H1 (cell line): ENCODE measurements around the gene BCAS1. TPM values are rescaled to one million over a fixed set of nuclear protein-coding genes. Genes with fewer than 3 reads are reported as not detected.
A peak's percentile ranks its signal among the peaks of the same experiment; 100 is the strongest.

ENCODE experiments used
- CTCF ChIA-PET: fragments of 300-600 bp; sonication (Branson Sonifier 250); formaldehyde crosslinking; loops from one replicate; lab custom pipeline; 2021; ENCODE audit not compliant: partially characterized antibody; lab: Charles Lee
- POLR2A ChIA-PET: fragments of 300-600 bp; sonication (Branson Sonifier 250); formaldehyde crosslinking; loops from one replicate; lab custom pipeline; 2021; ENCODE audit warnings: inconsistent platforms; ENCODE audit not compliant: partially characterized antibody; lab: Charles Lee
- DNase-seq, 2 experiments: peaks; one replicate each; pipeline versions ENCODE4 v3.0.0 to v3.0.0-alpha.2; 2010 to 2022; ENCODE audit warnings: low spot score in 2 of 2, low read depth in 1 of 2, mixed read lengths in 1 of 2
- FAIRE-seq: peaks from 2 replicates; lab custom pipeline; 2011; peaks lifted over from hg19 to GRCh38; lab: Jason Lieb, UNC
- H2AFZ ChIP-seq: 2 replicates; pipeline ENCODE4 v1.8.1; 2012; ENCODE audit warnings: low read length, inconsistent platforms
- H2AK5ac ChIP-seq: 2 replicates; pipeline ENCODE4 v1.6.1; 2013; ENCODE audit warnings: low read depth, low read length
- H2BK120ac ChIP-seq: replicated peaks from 2 replicates; pipeline ENCODE3; 2013; ENCODE audit warnings: low read depth, low read length, inconsistent platforms
- H2BK12ac ChIP-seq: 2 replicates; pipeline ENCODE4 v1.6.1; 2013; ENCODE audit warnings: low read depth, low read length
- H2BK15ac ChIP-seq: 2 replicates; pipeline ENCODE4 v1.6.1; 2013; ENCODE audit warnings: low read length
- H2BK20ac ChIP-seq: 2 replicates; pipeline ENCODE4 v1.6.1; 2013; ENCODE audit warnings: low read length
- H2BK5ac ChIP-seq: 2 replicates; pipeline ENCODE4 v1.6.1; 2013; ENCODE audit warnings: low read depth, low read length
- H3K14ac ChIP-seq: 2 replicates; pipeline ENCODE4 v1.6.1; 2013; ENCODE audit warnings: inconsistent platforms; ENCODE audit not compliant: insufficient read length
- H3K18ac ChIP-seq: 2 replicates; pipeline ENCODE4 v1.6.1; 2013; ENCODE audit warnings: low read length; ENCODE audit errors: extremely low read depth
- H3K23ac ChIP-seq: 2 replicates; pipeline ENCODE4 v1.6.1; 2013; ENCODE audit warnings: inconsistent platforms; ENCODE audit not compliant: insufficient read length
- H3K23me2 ChIP-seq: 2 replicates; pipeline ENCODE4 v1.6.1; 2013; ENCODE audit warnings: low read depth, low read length
- H3K27ac ChIP-seq: 2 replicates; pipeline ENCODE4 v1.6.1; 2011; ENCODE audit warnings: low read depth, low read length, inconsistent platforms
- H3K27me3 ChIP-seq, 4 experiments: replicated peaks in 1 of 4; 1 replicate in 1 of 4; 2 replicates in 3 of 4; pipeline versions ENCODE4 v1.6.1 to v1.8.1; 2011 to 2013; ENCODE audit warnings: low read length in 3 of 4, mild to moderate bottlenecking in 3 of 4, inconsistent platforms in 2 of 4, mixed read lengths in 2 of 4, moderate library complexity in 1 of 4; ENCODE audit not compliant: control insufficient read depth in 3 of 4, insufficient read depth in 3 of 4; ENCODE audit errors: extremely low read depth in 1 of 4
- H3K36me3 ChIP-seq, 4 experiments: 2 replicates each; pipeline versions ENCODE4 v1.6.1 to v1.8.1; 2011 to 2013; ENCODE audit warnings: mild to moderate bottlenecking in 4 of 4, low read length in 3 of 4, moderate library complexity in 2 of 4, control low read depth in 1 of 4, inconsistent platforms in 1 of 4; ENCODE audit not compliant: insufficient read depth in 4 of 4, control insufficient read depth in 2 of 4
- H3K4ac ChIP-seq: replicated peaks from 2 replicates; pipeline ENCODE3; 2013; ENCODE audit warnings: low read length, low read depth, mixed read lengths, inconsistent platforms; ENCODE audit not compliant: insufficient read length
- H3K4me1 ChIP-seq, 4 experiments: replicated peaks in 1 of 4; 1 replicate in 1 of 4; 2 replicates in 3 of 4; pipeline versions ENCODE4 v1.6.1 to v1.8.1; 2011 to 2013; ENCODE audit warnings: low read length in 3 of 4, inconsistent platforms in 2 of 4, mixed read lengths in 1 of 4; ENCODE audit not compliant: insufficient read depth in 4 of 4, control insufficient read depth in 3 of 4
- H3K4me2 ChIP-seq, 2 experiments: 2 replicates each; pipeline versions ENCODE4 v1.6.1 to v1.8.1; 2011 to 2013; ENCODE audit warnings: low read depth in 2 of 2, low read length in 2 of 2, control low read depth in 1 of 2, inconsistent platforms in 1 of 2, mild to moderate bottlenecking in 1 of 2; ENCODE audit not compliant: insufficient read depth in 1 of 2
- H3K4me3 ChIP-seq, 4 experiments: fragments of 200-600, 300-600 bp in 1 of 4; sonication (generic), shearing (Covaris generic), sonication (Bioruptor Twin) in 1 of 4; 2 replicates each; pipeline versions ENCODE4 v1.5.1 to v1.8.1; 2011 to 2016; ENCODE audit warnings: low read length in 4 of 4, low read depth in 3 of 4, control low read depth in 2 of 4, inconsistent platforms in 2 of 4, mild to moderate bottlenecking in 2 of 4, mixed read lengths in 1 of 4, moderate library complexity in 1 of 4; ENCODE audit not compliant: insufficient read depth in 2 of 4; ENCODE audit errors: extremely low read depth in 1 of 4
- H3K56ac ChIP-seq: replicated peaks from 2 replicates; pipeline ENCODE3; 2013; ENCODE audit warnings: low read depth, mild to moderate bottlenecking, mixed read lengths, low read length, inconsistent platforms; ENCODE audit not compliant: insufficient read length
- H3K79me1 ChIP-seq: 2 replicates; pipeline ENCODE4 v1.6.1; 2013; ENCODE audit warnings: low read depth, low read length, control low read depth
- H3K79me2 ChIP-seq, 2 experiments: 2 replicates each; pipeline versions ENCODE4 v1.6.1 to v1.8.1; 2012 to 2013; ENCODE audit warnings: low read length in 2 of 2, mild to moderate bottlenecking in 2 of 2, inconsistent platforms in 1 of 2; ENCODE audit not compliant: insufficient read depth in 2 of 2, control insufficient read depth in 1 of 2
- H3K9ac ChIP-seq, 4 experiments: replicated peaks in 1 of 4; 1 replicate in 1 of 4; 2 replicates in 3 of 4; pipeline versions ENCODE4 v1.6.1 to v1.8.1; 2011 to 2013; ENCODE audit warnings: low read depth in 3 of 4, low read length in 3 of 4, control low read depth in 2 of 4, mild to moderate bottlenecking in 2 of 4, moderate library complexity in 2 of 4, inconsistent platforms in 1 of 4; ENCODE audit errors: extremely low read depth in 1 of 4
- H3K9me3 ChIP-seq, 2 experiments: 2 replicates each; pipeline versions ENCODE4 v1.6.1 to v1.8.1; 2012 to 2013; ENCODE audit warnings: mild to moderate bottlenecking in 2 of 2, moderate library complexity in 2 of 2, control low read depth in 1 of 2, inconsistent platforms in 1 of 2, low read depth in 1 of 2, low read length in 1 of 2, mixed read lengths in 1 of 2; ENCODE audit not compliant: insufficient read depth in 2 of 2
- H4K20me1 ChIP-seq, 2 experiments: replicated peaks in 1 of 2; 2 replicates each; pipeline versions ENCODE3 to v1.8.1; 2011 to 2013; ENCODE audit warnings: inconsistent platforms in 2 of 2, low read length in 2 of 2, mild to moderate bottlenecking in 1 of 2; ENCODE audit not compliant: insufficient read depth in 2 of 2, control insufficient read depth in 1 of 2
- H4K5ac ChIP-seq: 2 replicates; pipeline ENCODE4 v1.6.1; 2013; ENCODE audit warnings: low read length, low read depth, mixed read lengths, inconsistent platforms; ENCODE audit not compliant: insufficient read length
- H4K8ac ChIP-seq: 2 replicates; pipeline ENCODE4 v1.8.0; 2013; ENCODE audit warnings: mild to moderate bottlenecking, moderate library complexity, low read length, inconsistent platforms; ENCODE audit not compliant: insufficient read depth; ENCODE audit errors: extremely low read depth
- H4K91ac ChIP-seq: replicated peaks from 2 replicates; pipeline ENCODE3; 2013; ENCODE audit warnings: low read length, mixed read lengths, inconsistent platforms; ENCODE audit not compliant: insufficient read length
- ATF3 ChIP-seq: IDR thresholded peaks from 2 replicates; pipeline ENCODE4 v1.6.1; 2011; ENCODE audit warnings: low read depth, mild to moderate bottlenecking, low read length; ENCODE audit not compliant: insufficient read depth
- WGBS, 2 experiments: shearing (Covaris generic) in 1 of 2; methylation state at CpG; one replicate each; pipeline versions ENCODE4 v1.1.6 to v1.1.7; 2013 to 2015; ENCODE audit warnings: low lambda C conversion rate in 2 of 2, mixed read lengths in 2 of 2, inconsistent platforms in 1 of 2, low coverage in 1 of 2, missing lambda C conversion rate in 1 of 2; ENCODE audit not compliant: insufficient replicate concordance in 2 of 2, insufficient coverage in 1 of 2, insufficient read length in 1 of 2; ENCODE audit errors: extremely low coverage in 1 of 2, missing lambda C conversion rate in 1 of 2; 5-methylcytosine and 5-hydroxymethylcytosine counted together
- polyA plus RNA-seq, 7 experiments: library from polyadenylated mRNA; depleted of rRNA in 3 of 7; stranded (reverse) in 5 of 7; unstranded in 2 of 7; fragments of >200 nt in 5 of 7; fragments of 200-250 nt in 2 of 7; gene quantifications; 1 replicate in 5 of 7; 2 replicates in 1 of 7; 4 replicates in 1 of 7; pipeline versions ENCODE4 v1.2.1 to v1.2.3, GENCODE V29; 2011 to 2013; ENCODE audit warnings: missing spikeins in 2 of 7, mixed read lengths in 2 of 7
- total RNA-seq: library from RNA; stranded (reverse); fragmentation: NEBNext Ultra II Directional; extraction: Animal tissue kit (Norgen Biotek cat#: 25700); gene quantifications from 2 replicates; pipeline ENCODE4 v1.2.1, GENCODE V29; 2021
- TF ChIP-seq, protein P1 (sequence below): IDR thresholded peaks from 2 replicates; pipeline ENCODE4 v1.6.1; 2012; ENCODE audit warnings: low read length, inconsistent platforms

The BCAS1 gene
- total and polyA plus RNA-seq, 2 of the 8 experiments (the other 6 are each of a cell fraction or from before 2014, with no cell fraction given) = 0.06 to 0.19 TPM

- no peak overlapping the region for H2BK5ac ChIP-seq
- peak overlapping the region; percentile 32 for H3K4ac ChIP-seq
- TF ChIP-seq ATF3 = no peak
- TF ChIP-seq, protein P1, sequence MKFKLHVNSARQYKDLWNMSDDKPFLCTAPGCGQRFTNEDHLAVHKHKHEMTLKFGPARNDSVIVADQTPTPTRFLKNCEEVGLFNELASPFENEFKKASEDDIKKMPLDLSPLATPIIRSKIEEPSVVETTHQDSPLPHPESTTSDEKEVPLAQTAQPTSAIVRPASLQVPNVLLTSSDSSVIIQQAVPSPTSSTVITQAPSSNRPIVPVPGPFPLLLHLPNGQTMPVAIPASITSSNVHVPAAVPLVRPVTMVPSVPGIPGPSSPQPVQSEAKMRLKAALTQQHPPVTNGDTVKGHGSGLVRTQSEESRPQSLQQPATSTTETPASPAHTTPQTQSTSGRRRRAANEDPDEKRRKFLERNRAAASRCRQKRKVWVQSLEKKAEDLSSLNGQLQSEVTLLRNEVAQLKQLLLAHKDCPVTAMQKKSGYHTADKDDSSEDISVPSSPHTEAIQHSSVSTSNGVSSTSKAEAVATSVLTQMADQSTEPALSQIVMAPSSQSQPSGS = no peak
- H3K56ac ChIP-seq = no peak overlapping the region
- H2BK15ac ChIP-seq = no peak overlapping the region
- DNase-seq (peak in 1 of 2 experiments; percentile 43), FAIRE-seq (no peak)
- H3K18ac ChIP-seq = no peak overlapping the region
- H3K36me3 ChIP-seq = no peaks in the 10 kb centered on the region
- WGBS, 2 experiments = 88% methylated on average over 10 of the region's 10 CpGs; no CpG with 5 or more reads in 1 of the 2 experiments
- no peaks in the 10 kb centered on the region for H4K20me1 ChIP-seq
- no peak overlapping the region for H2BK20ac ChIP-seq
- no peaks in the 10 kb centered on the region; the same call in 1 of the 2 replicates for H3K23me2 ChIP-seq
- H3K4me3 ChIP-seq = no peak overlapping the region
- H2BK12ac ChIP-seq = no peak overlapping the region
- no peaks in the 10 kb centered on the region; a peak in 1 of 7 replicates for H3K27me3 ChIP-seq
- H2AFZ ChIP-seq = no peak overlapping the region
- H3K27ac ChIP-seq = no peak overlapping the region
- H3K9me3 ChIP-seq = peaks cover 0 to 9% of the 10 kb centered on the region in 2 experiments; a peak in 3 of 4 replicates
- H3K9ac ChIP-seq = no peak overlapping the region
- no peak overlapping the region for H2BK120ac ChIP-seq
- no peaks in the 10 kb centered on the region for H3K79me2 ChIP-seq
- ChIA-PET POLR2A (interaction anchor here (1.1 kb wide), 1 partner anchor 195 kb away, joined by 3 read pairs; no protein-coding TSS in a partner anchor), CTCF (interaction anchor here (0.6 to 1.3 kb wide), 9 partner anchors 9 to 767 kb away, joined by 3 to 6 read pairs (median 3); no protein-coding TSS in a partner anchor)
- H4K5ac ChIP-seq = no peak overlapping the region
- no peak overlapping the region for H4K8ac ChIP-seq
- H3K14ac ChIP-seq = no peak overlapping the region
- no peak overlapping the region for H3K4me2 ChIP-seq
- no peak overlapping the region for H3K23ac ChIP-seq
- no peak overlapping the region for H2AK5ac ChIP-seq
- H4K91ac ChIP-seq = no peak overlapping the region
- H3K79me1 ChIP-seq = no peaks in the 10 kb centered on the region
- no peaks in the 10 kb centered on the region for H3K4me1 ChIP-seq
These were observed 121.0 kb downstream of the BCAS1 start for GRCh38 chr20:53949319-53949839.
